Measurements from ENCODE around the gene NTRK2.

Gene NTRK2

GRCh38 chr9:84992381-84992780, 322.9 kb downstream of the NTRK2 start:
- TF ChIP-seq ZBTB20 (tag by site-specific recombination; IDR thresholded peaks at IDR 0.05) = no peak
- Histone ChIP-seq H3K4me3 (ENCODE audit: low read depth, low read length) (no peak overlapping the region), H3K27ac (ENCODE audit: extremely low read depth, low read depth, low read length) (no peak overlapping the region), H3K9me3 (ENCODE audit: control insufficient read depth, insufficient read depth, low read depth, low read length) (no peaks in the 10 kb centered on the region), H3K4me1 (ENCODE audit: control insufficient read depth, insufficient read depth, low read length) (no peaks in the 10 kb centered on the region), H3K36me3 (ENCODE audit: control insufficient read depth in 2 of 2, insufficient read depth in 1 of 2, low read length in 2 of 2) (no peaks in the 10 kb centered on the region)
- POLR2A ChIA-PET = no interaction called here
- CTCF ChIA-PET = no interaction called here

DNA sequence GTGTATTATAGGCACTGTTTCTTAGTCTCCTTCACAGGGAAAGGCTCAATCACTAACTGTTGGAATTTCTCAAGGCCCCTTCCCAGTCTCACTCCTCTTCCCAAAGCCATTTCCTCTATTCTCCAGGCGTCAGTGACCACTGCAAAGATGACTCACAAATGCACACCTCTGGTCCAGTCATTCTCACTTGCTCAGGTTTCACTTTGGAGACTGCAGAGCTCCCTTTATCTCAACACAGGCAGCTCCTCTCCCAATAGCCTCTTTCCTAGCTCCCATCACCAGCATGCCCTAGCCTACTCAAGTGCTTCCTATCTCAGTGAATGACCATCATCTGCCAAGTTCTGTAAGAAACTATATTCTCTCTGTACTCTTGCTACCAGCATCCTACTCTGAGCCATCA, 323.6 kb downstream of the NTRK2 start:
- Histone ChIP-seq H3K9me3 (ENCODE audit: control insufficient read depth, insufficient read depth, low read depth, low read length) (no peaks in the 10 kb centered on the region), H3K4me1 (ENCODE audit: control insufficient read depth, insufficient read depth, low read length) (no peaks in the 10 kb centered on the region), H3K27ac (ENCODE audit: extremely low read depth, low read depth, low read length) (no peak overlapping the region), H3K36me3 (ENCODE audit: control insufficient read depth in 2 of 2, insufficient read depth in 1 of 2, low read length in 2 of 2) (no peaks in the 10 kb centered on the region), H3K4me3 (ENCODE audit: low read depth, low read length) (no peak overlapping the region)
- TF ChIP-seq ZNF223 (tag by site-specific recombination; IDR thresholded peaks at IDR 0.05) = no peak
- no peak for TF ChIP-seq ZNF155 (tag by site-specific recombination; IDR thresholded peaks at IDR 0.05)
- TF ChIP-seq ZNF394 (tag by site-specific recombination; IDR thresholded peaks at IDR 0.05; ENCODE audit: borderline replicate concordance) = no peak
- TF ChIP-seq ZNF585B (tag by site-specific recombination; IDR thresholded peaks at IDR 0.05) = no peak
- no peak for TF ChIP-seq ZNF19 (tag by site-specific recombination; IDR thresholded peaks at IDR 0.05; ENCODE audit: low read depth)
- no peak for TF ChIP-seq SP3 (tag by site-specific recombination; IDR thresholded peaks at IDR 0.05)
- TF ChIP-seq ZNF335 (tag by site-specific recombination; conservative IDR thresholded peaks at IDR 0.05) = no peak
- no peak for TF ChIP-seq ZNF747 (tag by site-specific recombination; IDR thresholded peaks at IDR 0.05)
- TF ChIP-seq OSR2 (tag by site-specific recombination; IDR thresholded peaks at IDR 0.05) = no peak
- TF ChIP-seq ZNF626 (tag by site-specific recombination; IDR thresholded peaks at IDR 0.05) = no peak
- no peak for TF ChIP-seq ZNF621 (tag by site-specific recombination; IDR thresholded peaks at IDR 0.05)
- TF ChIP-seq KLF8 (tag by site-specific recombination; IDR thresholded peaks at IDR 0.05) = no peak
- TF ChIP-seq ZBTB21 (tag by site-specific recombination; IDR thresholded peaks at IDR 0.05) = no peak
- TF ChIP-seq ZNF10 (tag by site-specific recombination; IDR thresholded peaks at IDR 0.05) = no peak
- ChIA-PET POLR2A (no interaction called here), CTCF (no interaction called here)

DNA sequence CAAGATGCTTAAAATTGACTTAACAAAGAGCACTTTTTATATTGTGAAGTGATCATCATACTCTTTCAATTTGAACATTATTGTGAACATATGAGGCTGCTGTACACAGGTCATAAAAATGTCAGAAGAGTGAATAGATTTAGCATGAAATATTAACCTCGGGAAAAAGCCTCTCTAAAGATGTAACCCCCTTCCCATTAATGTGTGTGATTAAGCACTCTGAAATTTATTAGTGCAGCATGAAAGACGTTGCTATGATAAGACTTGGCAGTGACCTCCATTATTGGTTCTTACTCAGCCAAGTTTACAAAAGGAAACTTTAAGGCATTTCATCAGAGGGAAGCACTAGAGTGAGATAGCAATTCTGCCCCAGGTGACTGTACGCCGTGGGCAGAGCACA, 326.5 kb downstream of the NTRK2 start:
- H3K4me3 ChIP-seq (ENCODE audit: low read depth, low read length) = no peak overlapping the region
- TF ChIP-seq ZBTB17 (tag by site-specific recombination; IDR thresholded peaks at IDR 0.05) (no peak), ZNF140 (tag by site-specific recombination; IDR thresholded peaks at IDR 0.05) (no peak; the same call in 1 of the 2 replicates), ZNF692 (tag by site-specific recombination; IDR thresholded peaks at IDR 0.05) (no peak), YY1 (tag by site-specific recombination; IDR thresholded peaks at IDR 0.05) (no peak), KLF8 (tag by site-specific recombination; IDR thresholded peaks at IDR 0.05) (no peak), ZNF530 (tag by site-specific recombination; IDR thresholded peaks at IDR 0.05; ENCODE audit: low read depth) (no peak), SP3 (tag by site-specific recombination; IDR thresholded peaks at IDR 0.05) (no peak), ZNF510 (tag by site-specific recombination; IDR thresholded peaks at IDR 0.05; ENCODE audit: insufficient replicate concordance) (no peak), ZFP41 (tag by site-specific recombination; IDR thresholded peaks at IDR 0.05; ENCODE audit: borderline replicate concordance) (no peak), ZNF223 (tag by site-specific recombination; IDR thresholded peaks at IDR 0.05) (no peak), ZFP3 (tag by site-specific recombination; IDR thresholded peaks at IDR 0.05; ENCODE audit: low read depth) (no peak), ZNF560 (tag by site-specific recombination; IDR thresholded peaks at IDR 0.05; ENCODE audit: borderline replicate concordance) (no peak)
- no peaks in the 10 kb centered on the region for H3K4me1 ChIP-seq (ENCODE audit: control insufficient read depth, insufficient read depth, low read length)
- ChIA-PET CTCF (no interaction called here), POLR2A (no interaction called here)
- H3K9me3 ChIP-seq (ENCODE audit: control insufficient read depth, insufficient read depth, low read depth, low read length) = no peaks in the 10 kb centered on the region
- no peak overlapping the region for H3K27ac ChIP-seq (ENCODE audit: extremely low read depth, low read depth, low read length)
- H3K36me3 ChIP-seq (ENCODE audit: control insufficient read depth in 2 of 2, insufficient read depth in 1 of 2, low read length in 2 of 2) = no peaks in the 10 kb centered on the region

Data from HEK293 (cell line).